Measurements from ENCODE around the gene CFAP141. TPM values are rescaled to one million over a fixed set of nuclear protein-coding genes. Genes with fewer than 3 reads are reported as not detected.

CFAP141 gene
- total RNA-seq, 1 experiment from 2014 or later = not detected

GRCh38 chr1:154154534-154155191 is 51.5 kb downstream of the CFAP141 start, which contains the start of gene NUP210L:
Gene NUP210L (minus strand): TSS chr1:154155073.
- Mint-ChIP-seq H3K27ac (ENCODE audit: low read depth, unreplicated experiment) (no peak within 1 kb of the TSS), H3K4me3 (ENCODE audit: unreplicated experiment) (no peak within 1 kb of the TSS), H3K9me3 (ENCODE audit: unreplicated experiment) (no peaks in the 10 kb centered on the region), H3K4me1 (ENCODE audit: insufficient read depth, unreplicated experiment) (peaks cover 7% of the 10 kb centered on the region), H3K36me3 (ENCODE audit: insufficient read depth, unreplicated experiment) (peaks cover 56% of the 10 kb centered on the region), H3K27me3 (ENCODE audit: insufficient read depth, unreplicated experiment) (no peaks in the 10 kb centered on the region)
- no peak for DNase-seq (ENCODE audit: unreplicated experiment)
- no TSS peak for BruUV-seq (replicated peaks)
- TF ChIP-seq CTCF (IDR thresholded peaks at IDR 0.05; ENCODE audit: unreplicated experiment) = no peak
- ChIA-PET CTCF (interaction anchor here (1.1 kb wide), 1 partner anchor 214 kb away, joined by 3 read pairs; no protein-coding TSS in a partner anchor), POLR2A (interaction anchor here (1.5 kb wide), 1 partner anchor 27 kb away, joined by 6 read pairs; no protein-coding TSS in a partner anchor)
- intact Hi-C loops (cut with micrococcal nuclease) = no loop called here

- POLR2A ChIA-PET = interaction anchor here (1.2 kb wide), 1 partner anchor 164 kb away, joined by 3 read pairs; the partner anchor contains the start of gene RPS27
- TF ChIP-seq CTCF (IDR thresholded peaks at IDR 0.05; ENCODE audit: unreplicated experiment) = no peak
- Mint-ChIP-seq H3K27ac (ENCODE audit: low read depth, unreplicated experiment) (no peak overlapping the region), H3K4me3 (ENCODE audit: unreplicated experiment) (no peak overlapping the region), H3K9me3 (ENCODE audit: unreplicated experiment) (no peaks in the 10 kb centered on the region), H3K27me3 (ENCODE audit: insufficient read depth, unreplicated experiment) (no peaks in the 10 kb centered on the region), H3K4me1 (ENCODE audit: insufficient read depth, unreplicated experiment) (peaks cover 7% of the 10 kb centered on the region), H3K36me3 (ENCODE audit: insufficient read depth, unreplicated experiment) (peaks cover 50% of the 10 kb centered on the region)
- BruUV-seq (replicated peaks) = no TSS peak
- intact Hi-C loops (cut with micrococcal nuclease) = no loop called here
- no peak for DNase-seq (ENCODE audit: unreplicated experiment)
- CTCF ChIA-PET = interaction anchor here (0.9 to 1.1 kb wide), 2 partner anchors 35 to 214 kb away, joined by 3 read pairs; no protein-coding TSS in a partner anchor
These were observed 52.1 kb downstream of the CFAP141 start for GRCh38 chr1:154154053-154154452.

- DNase-seq (ENCODE audit: unreplicated experiment) = peak; percentile 44
- CTCF ChIA-PET = interaction anchor here (0.6 to 1.4 kb wide), 2 partner anchors 48 to 337 kb away, joined by 3 to 5 read pairs; no protein-coding TSS in a partner anchor
- Mint-ChIP-seq H3K9me3 (ENCODE audit: unreplicated experiment) (no peaks in the 10 kb centered on the region), H3K27ac (ENCODE audit: low read depth, unreplicated experiment) (no peak overlapping the region), H3K27me3 (ENCODE audit: insufficient read depth, unreplicated experiment) (no peaks in the 10 kb centered on the region), H3K36me3 (ENCODE audit: insufficient read depth, unreplicated experiment) (peaks cover 23% of the 10 kb centered on the region), H3K4me1 (ENCODE audit: insufficient read depth, unreplicated experiment) (peaks cover 7% of the 10 kb centered on the region), H3K4me3 (ENCODE audit: unreplicated experiment) (no peak overlapping the region)
- no peak for TF ChIP-seq CTCF (IDR thresholded peaks at IDR 0.05; ENCODE audit: unreplicated experiment)
- no TSS peak for BruUV-seq (replicated peaks)
- intact Hi-C loops (cut with micrococcal nuclease) = no loop called here
- POLR2A ChIA-PET = interaction anchor here (0.6 to 1.8 kb wide), 5 partner anchors 11 to 161 kb away, joined by 3 to 5 read pairs (median 3); partner anchors contain the start of gene RPS27
These were observed 54.8 kb downstream of the CFAP141 start for GRCh38 chr1:154151311-154151710.

Small RNA genes lying within 50 kb of the gene (microRNA-seq; reads per million reads assigned to microRNA genes)
- gene MIR190B = 28.9 reads per million, percentile 62 among the genes with 10 or more reads in this experiment

Other genes with a start within 250 kb of the CFAP141 start
- gene CRTC2, start 247.7 kb downstream of the CFAP141 start, total RNA-seq (2022) = 47.0 and 55.1 TPM in 2 replicates
- 124 and 159 TPM in 2 replicates for gene SLC39A1, start 242.8 kb downstream of the CFAP141 start, total RNA-seq (2022)
- gene CREB3L4, start 238.4 kb downstream of the CFAP141 start, total RNA-seq (2022) = 14.7 and 17.6 TPM in 2 replicates
- 194 and 224 TPM in 2 replicates for gene JTB, start 228.7 kb downstream of the CFAP141 start, total RNA-seq (2022)
- gene RAB13, start 220.0 kb downstream of the CFAP141 start, total RNA-seq (2022) = 63.1 and 71.6 TPM in 2 replicates
- 3,026 and 3,064 TPM in 2 replicates for gene RPS27, start 215.6 kb downstream of the CFAP141 start, total RNA-seq (2022)
- 0.05 and 0.10 TPM in 2 replicates for gene NUP210L, start 51.3 kb downstream of the CFAP141 start, total RNA-seq (2022)
- 625 and 698 TPM in 2 replicates for gene TPM3, start 14.2 kb downstream of the CFAP141 start, total RNA-seq (2022)
- gene UBAP2L, start 14.6 kb upstream of the CFAP141 start, total RNA-seq (2022) = 219 and 223 TPM in 2 replicates
- 261 and 295 TPM in 2 replicates for gene HAX1, start 66.3 kb upstream of the CFAP141 start, total RNA-seq (2022)
- gene AQP10, start 114.8 kb upstream of the CFAP141 start, total RNA-seq (2022) = not detected in 2 replicates
- gene ATP8B2, start 119.2 kb upstream of the CFAP141 start, total RNA-seq (2022) = 27.1 and 66.3 TPM in 2 replicates
- 22.8 and 41.0 TPM in 2 replicates for gene IL6R, start 199.0 kb upstream of the CFAP141 start, total RNA-seq (2022)